ENCODE data around the gene PITX1.

PITX1 gene

DNA sequence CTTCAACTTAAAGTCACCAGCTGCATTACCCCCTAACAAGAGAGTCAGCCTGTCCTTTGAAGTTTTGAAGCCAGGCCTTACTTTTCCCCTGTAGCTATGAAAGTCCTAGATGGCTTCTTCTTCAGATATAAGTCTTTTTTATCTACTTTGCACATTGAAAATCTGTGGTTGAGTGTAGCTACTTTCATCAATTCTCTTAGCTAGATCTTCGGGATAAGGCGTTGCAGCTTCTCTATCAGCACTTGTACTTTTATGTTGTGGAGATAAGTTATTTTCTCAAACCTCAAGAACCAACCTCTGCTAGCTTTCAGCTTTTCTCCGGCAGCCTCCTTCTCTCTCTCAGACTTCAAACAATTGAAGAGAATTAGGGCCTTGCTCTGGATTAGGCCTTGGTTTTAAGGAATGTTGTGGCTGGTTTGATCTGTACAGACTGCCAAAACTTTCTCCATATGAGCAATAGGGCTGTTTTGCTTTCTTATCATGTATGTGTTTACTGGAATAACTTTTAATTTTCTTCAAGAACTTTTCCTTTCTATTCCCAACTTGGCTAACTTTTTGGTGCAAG, 44.7 kb downstream of the PITX1 start:
- TF ChIP-seq ZFX (IDR thresholded peaks at IDR 0.05), result no peak
- TF ChIP-seq, protein P1, sequence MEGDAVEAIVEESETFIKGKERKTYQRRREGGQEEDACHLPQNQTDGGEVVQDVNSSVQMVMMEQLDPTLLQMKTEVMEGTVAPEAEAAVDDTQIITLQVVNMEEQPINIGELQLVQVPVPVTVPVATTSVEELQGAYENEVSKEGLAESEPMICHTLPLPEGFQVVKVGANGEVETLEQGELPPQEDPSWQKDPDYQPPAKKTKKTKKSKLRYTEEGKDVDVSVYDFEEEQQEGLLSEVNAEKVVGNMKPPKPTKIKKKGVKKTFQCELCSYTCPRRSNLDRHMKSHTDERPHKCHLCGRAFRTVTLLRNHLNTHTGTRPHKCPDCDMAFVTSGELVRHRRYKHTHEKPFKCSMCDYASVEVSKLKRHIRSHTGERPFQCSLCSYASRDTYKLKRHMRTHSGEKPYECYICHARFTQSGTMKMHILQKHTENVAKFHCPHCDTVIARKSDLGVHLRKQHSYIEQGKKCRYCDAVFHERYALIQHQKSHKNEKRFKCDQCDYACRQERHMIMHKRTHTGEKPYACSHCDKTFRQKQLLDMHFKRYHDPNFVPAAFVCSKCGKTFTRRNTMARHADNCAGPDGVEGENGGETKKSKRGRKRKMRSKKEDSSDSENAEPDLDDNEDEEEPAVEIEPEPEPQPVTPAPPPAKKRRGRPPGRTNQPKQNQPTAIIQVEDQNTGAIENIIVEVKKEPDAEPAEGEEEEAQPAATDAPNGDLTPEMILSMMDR (conservative IDR thresholded peaks at IDR 0.05), result no peak
- H3K27ac ChIP-seq, result no peak overlapping the region

DNA sequence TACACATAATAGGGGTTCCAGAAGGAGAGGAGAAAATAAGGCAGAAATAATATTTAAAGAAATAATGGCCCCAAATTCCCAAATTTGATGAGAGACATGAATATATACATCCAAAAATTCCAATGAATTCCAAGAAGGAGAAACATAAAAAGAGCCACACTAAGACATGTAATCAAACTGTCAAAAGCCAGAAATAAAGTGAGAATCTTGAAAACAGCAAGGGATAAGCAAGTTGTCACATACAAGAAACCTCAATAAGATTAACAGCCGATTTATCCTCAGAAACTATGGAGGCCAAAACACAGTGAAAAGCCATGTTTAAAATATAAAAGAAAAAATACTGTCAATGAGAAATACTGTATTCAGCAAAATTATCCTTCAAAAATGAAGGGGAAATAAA, 51.8 kb downstream of the PITX1 start:
- no peak overlapping the region for H3K27ac ChIP-seq
- TF ChIP-seq, protein P1 (conservative IDR thresholded peaks at IDR 0.05), result no peak

DNA sequence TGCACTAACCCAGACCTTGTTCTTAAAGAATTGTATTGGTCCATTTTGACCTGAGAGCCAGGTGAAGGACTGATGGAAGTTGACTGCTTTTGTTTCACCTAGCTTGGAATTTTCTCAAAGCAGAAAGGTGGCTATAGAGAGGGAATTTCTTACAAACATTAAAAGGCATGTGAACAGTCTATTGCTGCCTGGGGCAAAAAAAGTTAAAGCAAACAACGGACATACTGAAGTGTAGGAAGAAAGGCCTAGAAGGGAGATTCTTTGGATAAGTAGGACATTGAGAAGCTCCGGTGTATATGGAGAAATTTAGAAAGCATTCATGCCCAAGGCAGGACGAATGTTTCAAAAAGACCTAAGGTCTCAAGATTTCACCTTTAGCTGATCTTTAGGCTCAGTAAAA, 54.6 kb downstream of the PITX1 start:
- no peak overlapping the region for H3K27ac ChIP-seq
- TF ChIP-seq ZFX (IDR thresholded peaks at IDR 0.05), result no peak
- TF ChIP-seq, protein P1 (conservative IDR thresholded peaks at IDR 0.05), result no peak
